Stimulated activated CD8-positive, alpha-beta memory T cell treated with anti-CD3 and anti-CD28 coated beads, Interleukin-12 subunit alpha, Interleukin-12 subunit beta, amount 100 ng/mL, for 24 hours (primary cell): Measurements from ENCODE around the gene SH2D6.
"Not testable (repeated sequence)": the region's sequence is repeated elsewhere in the genome, so short reads cannot be mapped to it uniquely, and the experiment has no call there.

Source experiments
- DNase-seq: peaks from one replicate; pipeline ENCODE4 v3.0.0-alpha.2; 2020; ENCODE audit errors: extremely low read depth

SH2D6 gene

DNA sequence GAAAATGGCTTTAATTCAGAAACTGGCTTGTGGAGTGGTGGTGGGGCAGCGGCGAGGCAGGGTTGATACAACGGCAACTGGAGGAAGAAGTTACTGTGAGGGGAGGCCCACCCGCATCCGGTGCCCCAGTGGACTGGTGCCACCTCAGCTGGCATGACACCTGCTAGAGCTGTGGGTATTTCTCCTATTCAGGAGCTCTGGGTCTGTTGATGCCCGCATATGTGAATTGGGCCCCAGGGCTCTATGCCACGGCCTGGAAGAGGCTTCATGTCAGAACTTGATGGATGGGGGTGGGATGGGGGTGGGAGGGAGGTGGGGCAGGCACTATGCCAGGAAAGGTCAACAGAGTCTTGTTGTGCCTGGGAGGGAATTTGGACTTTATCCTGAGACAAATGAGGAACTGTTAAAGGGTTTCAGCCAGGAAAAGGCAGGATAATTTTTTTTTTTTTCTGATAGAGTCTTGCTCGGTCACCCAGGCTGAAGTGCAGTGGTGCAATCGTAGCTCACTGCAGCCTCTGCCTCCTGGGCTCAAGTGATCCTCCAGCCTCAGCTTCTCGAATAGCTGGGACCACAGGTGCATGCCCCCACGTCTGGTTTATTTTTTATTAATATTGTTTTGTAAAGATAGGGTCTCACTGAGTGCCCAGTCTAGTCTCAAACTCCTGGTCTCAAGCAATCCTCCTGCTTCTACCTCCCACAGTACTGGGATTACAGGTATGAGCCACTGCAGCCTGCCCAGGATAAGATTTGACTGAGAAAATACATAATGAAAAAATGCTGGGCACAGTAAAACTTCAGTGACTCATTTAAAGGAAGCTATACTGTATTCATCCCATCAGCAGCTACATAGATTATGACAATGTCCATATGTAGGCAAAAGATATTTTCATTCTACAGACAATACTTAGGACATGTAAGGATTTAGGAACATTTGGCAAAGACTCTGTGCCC is 52.6 kb downstream of the SH2D6 start:
- no peak for DNase-seq

DNA sequence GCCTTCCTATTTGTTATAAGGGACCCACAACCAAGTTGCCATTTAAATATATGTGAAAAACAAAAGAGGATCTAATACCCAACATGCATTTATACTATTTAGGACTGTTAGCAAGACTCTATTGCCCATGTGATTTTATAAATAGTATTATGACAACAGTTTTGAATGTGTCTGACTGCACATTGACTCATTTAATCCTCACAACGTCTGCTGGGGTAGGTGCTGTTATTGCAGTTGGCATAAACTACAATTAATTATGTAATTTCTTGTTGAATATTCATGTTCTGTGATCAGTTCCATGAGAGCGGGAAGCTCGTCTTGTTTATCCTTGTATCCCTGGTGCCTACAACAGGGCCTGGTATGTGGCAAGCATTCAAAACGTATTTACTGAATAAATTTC is 53.7 kb downstream of the SH2D6 start:
- DNase-seq = no peak

DNA sequence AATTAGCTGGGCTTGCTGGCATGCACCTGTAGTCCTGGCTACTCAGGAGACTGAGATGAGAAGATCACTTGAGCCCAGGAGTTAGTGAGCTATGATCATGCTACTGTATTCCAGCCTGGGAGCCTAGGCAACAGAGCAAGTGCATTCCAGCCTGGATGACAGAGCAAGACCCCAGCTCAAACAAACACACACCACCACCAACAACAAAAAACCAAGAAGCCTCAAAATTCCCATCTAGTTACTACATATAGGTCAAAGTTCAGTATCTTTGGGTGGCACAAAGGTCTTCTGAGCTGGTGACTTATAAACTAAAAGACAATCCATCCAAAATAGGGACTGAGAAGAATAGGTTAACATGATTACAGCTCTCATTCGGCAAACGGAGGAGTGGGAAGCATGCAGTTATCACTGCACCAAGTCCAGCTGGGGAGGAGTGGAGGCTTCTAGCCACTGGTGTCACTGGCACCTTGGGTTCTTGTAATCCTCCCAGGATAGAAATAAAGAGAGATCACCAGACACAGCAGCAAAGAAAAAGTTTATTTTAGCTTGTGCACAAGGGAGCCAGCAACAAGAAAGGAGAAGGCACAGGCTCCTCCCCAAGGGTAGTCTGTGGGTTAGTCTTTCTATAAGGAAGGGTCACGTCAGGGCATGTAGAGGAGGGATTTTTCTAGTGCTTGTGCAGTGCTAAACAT is 57.4 kb downstream of the SH2D6 start:
- no peak for DNase-seq

DNA sequence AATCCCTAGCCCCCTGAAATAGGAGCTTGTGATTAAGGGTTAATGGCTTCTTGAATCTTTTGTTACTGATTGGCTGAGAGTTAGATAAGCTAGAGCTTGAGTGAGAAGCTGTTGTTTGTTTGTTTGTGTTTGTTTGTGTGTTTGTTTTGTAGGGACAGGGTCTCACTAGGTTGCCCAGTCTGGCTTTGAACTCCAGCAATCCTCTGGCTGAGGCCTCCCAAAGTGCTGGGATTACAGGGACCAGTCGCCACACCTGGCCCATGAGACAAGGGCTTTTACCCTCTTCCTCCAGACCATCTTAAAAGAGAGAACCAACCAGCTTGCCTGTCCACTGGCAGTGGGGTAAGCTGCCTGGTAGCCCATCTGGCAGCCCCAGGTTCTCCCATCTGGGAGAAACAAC is 58.1 kb downstream of the SH2D6 start:
- DNase-seq = no peak

DNA sequence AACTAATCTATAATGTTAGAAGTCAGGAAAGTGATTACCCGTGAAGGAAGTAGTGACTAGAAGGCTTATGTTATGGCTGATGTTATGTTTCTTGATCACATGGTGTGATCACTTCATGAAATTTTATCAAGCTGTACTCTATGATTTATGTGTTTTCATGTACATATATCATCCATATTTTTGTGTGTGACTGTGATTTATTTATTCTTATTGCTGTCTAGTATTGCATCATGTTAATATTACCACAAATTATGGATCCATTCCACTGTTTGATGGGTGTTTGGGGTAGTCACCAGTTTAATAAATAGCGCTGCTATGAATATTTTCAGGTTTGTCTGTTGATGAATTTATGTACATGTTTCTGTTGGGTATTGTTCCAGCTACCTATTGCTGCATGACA is 59.4 kb downstream of the SH2D6 start:
- no peak for DNase-seq

DNA sequence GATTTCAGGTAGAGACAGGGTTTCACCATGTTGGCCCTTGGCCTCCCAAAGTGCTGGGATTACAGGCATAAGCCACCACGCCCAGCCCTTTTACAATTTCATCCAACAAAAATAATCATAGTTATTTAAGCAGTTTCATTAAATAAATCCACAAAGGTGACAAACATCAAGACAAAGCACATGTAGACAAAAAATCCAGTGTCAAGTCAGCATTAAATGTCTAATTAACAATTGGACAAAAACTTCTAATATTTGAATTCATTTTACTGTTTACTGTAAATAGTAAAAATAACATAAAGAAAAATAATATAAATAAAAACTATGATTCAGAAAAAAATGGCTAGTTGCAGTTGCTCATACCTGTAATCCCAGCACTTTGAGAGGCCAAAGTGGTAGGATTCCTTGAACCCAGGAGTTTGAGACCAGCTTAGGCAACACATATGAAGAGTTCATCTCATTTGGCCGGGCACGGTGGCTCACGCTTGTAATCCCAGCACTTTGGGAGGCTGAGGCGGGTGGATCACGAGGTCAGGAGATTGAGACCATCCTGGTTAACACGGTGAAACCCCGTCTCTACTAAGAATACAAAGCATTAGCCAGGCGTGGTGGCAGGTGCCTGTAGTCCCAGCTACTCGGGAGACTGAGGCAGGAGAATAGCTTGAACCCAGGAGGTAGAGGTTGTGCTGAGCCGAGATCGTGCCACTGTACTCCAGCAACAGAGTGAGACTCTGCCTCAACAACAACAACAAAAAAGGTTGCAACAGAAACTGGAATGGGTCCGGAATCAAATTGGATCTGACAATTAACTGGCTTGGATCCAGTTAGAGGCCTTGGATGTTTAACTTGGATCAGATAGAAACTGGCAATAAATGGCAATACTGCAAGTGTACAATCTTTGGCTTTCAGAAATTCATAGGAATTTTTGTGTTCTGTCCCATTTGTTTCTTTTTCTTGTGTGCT is 63.6 kb downstream of the SH2D6 start:
- DNase-seq = no peak

DNA sequence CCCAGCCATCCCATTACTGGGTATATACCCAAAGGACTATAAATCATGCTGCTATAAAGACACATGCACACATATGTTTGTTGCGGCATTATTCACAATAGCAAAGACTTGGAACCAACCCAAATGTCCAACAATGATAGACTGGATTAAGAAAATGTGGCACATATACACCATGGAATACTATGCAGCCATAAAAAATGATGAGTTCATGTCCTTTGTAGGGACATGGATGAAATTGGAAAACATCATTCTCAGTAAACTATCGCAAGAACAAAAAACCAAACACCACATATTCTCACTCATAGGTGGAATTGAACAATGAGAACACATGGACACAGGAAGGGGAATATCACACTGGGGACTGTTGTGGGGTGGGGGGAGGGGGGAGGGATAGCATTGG is 66.1 kb downstream of the SH2D6 start:
- not testable (repeated sequence) for DNase-seq

DNA sequence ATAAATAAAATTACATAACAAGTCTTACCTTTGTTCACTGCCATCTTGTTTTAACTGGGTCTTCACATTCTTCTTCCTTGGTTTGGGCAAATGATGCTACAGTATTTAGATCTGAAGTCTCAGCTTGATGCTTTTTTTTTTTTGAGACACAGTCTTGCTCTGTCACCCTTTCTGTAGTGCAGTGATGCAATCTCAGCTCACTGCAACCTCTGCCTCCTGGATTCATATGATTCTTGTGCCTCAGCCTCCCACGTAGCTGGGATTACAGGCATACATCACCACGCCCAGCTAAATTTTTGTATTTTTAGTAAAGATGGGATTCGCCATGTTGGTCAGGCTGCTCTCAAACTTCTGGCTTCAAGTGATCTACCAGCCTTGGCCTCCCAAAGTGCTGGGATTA is 67.3 kb downstream of the SH2D6 start:
- no peak for DNase-seq
